ENCODE data around the gene TWF2.
A peak's percentile ranks its signal among the peaks of the same experiment; 100 is the strongest.

The TWF2 gene

DNA sequence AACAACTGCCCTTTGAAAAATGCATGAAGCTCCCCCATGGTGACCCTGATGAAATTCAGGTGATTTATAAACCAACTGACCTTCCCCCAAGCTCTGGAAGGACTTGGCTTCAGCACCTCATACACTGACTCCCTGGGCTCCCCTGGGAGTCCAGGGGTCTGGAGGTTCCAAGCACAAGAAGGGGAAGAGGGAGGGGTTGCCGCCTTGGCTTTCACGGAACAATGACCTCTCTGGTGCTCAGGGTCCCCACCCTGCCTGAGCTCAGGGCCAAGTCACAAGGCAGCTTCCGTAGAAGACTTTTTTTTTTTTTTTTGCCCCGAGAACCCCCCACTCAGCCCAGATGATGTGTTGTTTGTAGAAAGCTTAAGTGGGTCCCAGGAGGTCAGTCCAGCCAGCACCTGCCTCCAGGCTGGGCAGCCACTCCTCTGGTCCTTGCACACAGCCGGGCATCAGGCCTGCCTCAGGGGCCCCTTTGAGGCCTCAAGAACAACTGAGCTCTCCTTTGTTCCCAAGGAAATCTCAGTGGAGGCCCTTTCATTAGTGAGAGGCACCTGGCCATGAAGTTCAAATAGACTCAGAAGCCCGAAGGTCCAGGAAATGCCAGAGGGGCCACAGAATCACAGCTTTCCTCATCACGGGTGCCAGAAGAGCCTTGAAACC is 55.0 kb downstream of the TWF2 start:
- H3K27me3 ChIP-seq (ENCODE audit: insufficient read depth, poor library complexity, severe bottlenecking) = no peaks in the 10 kb centered on the region
- no peak overlapping the region for H3K4me3 ChIP-seq (replicated peaks; ENCODE audit: insufficient read depth, low read length)
- no peak for DNase-seq (ENCODE audit: low read depth in 1 of 2, low spot score in 1 of 2)
- TF ChIP-seq POLR2AphosphoS5 (IDR thresholded peaks at IDR 0.05; ENCODE audit: low read depth) = no peak
- TF ChIP-seq, protein P1, sequence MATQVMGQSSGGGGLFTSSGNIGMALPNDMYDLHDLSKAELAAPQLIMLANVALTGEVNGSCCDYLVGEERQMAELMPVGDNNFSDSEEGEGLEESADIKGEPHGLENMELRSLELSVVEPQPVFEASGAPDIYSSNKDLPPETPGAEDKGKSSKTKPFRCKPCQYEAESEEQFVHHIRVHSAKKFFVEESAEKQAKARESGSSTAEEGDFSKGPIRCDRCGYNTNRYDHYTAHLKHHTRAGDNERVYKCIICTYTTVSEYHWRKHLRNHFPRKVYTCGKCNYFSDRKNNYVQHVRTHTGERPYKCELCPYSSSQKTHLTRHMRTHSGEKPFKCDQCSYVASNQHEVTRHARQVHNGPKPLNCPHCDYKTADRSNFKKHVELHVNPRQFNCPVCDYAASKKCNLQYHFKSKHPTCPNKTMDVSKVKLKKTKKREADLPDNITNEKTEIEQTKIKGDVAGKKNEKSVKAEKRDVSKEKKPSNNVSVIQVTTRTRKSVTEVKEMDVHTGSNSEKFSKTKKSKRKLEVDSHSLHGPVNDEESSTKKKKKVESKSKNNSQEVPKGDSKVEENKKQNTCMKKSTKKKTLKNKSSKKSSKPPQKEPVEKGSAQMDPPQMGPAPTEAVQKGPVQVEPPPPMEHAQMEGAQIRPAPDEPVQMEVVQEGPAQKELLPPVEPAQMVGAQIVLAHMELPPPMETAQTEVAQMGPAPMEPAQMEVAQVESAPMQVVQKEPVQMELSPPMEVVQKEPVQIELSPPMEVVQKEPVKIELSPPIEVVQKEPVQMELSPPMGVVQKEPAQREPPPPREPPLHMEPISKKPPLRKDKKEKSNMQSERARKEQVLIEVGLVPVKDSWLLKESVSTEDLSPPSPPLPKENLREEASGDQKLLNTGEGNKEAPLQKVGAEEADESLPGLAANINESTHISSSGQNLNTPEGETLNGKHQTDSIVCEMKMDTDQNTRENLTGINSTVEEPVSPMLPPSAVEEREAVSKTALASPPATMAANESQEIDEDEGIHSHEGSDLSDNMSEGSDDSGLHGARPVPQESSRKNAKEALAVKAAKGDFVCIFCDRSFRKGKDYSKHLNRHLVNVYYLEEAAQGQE (IDR thresholded peaks at IDR 0.05; ENCODE audit: insufficient replicate concordance, low read depth) = no peak
- TF ChIP-seq, protein P2, sequence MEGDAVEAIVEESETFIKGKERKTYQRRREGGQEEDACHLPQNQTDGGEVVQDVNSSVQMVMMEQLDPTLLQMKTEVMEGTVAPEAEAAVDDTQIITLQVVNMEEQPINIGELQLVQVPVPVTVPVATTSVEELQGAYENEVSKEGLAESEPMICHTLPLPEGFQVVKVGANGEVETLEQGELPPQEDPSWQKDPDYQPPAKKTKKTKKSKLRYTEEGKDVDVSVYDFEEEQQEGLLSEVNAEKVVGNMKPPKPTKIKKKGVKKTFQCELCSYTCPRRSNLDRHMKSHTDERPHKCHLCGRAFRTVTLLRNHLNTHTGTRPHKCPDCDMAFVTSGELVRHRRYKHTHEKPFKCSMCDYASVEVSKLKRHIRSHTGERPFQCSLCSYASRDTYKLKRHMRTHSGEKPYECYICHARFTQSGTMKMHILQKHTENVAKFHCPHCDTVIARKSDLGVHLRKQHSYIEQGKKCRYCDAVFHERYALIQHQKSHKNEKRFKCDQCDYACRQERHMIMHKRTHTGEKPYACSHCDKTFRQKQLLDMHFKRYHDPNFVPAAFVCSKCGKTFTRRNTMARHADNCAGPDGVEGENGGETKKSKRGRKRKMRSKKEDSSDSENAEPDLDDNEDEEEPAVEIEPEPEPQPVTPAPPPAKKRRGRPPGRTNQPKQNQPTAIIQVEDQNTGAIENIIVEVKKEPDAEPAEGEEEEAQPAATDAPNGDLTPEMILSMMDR (IDR thresholded peaks at IDR 0.05; ENCODE audit: insufficient read depth, low read length) = no peak
- no peak for TF ChIP-seq GABPA (IDR thresholded peaks at IDR 0.05; ENCODE audit: low read depth)
- TF ChIP-seq SPI1 (IDR thresholded peaks at IDR 0.05; ENCODE audit: borderline replicate concordance, low read depth) = no peak
- peak overlapping the region; percentile 95 for H3K27ac ChIP-seq (replicated peaks)

DNA sequence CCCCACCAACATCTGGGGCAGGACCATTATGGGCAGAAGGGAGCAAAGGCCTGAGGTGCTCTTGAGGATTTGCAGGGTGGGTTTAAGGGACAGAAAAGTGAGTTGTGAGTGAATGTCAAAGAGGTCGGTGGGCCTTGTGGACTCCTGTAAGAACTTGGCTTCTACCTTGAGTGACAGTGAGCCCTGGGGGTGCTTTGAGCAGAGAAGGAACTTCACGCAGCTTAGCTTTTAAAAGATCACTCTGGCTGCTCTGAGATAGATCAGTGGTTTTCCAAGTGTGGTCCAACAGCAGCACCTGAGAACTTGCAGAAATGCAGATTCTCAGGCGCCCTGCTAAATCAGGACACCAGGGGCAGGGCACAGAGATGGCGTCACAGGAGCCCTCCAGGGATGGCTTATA is 56.3 kb downstream of the TWF2 start:
- Histone ChIP-seq H3K27ac (replicated peaks) (no peak overlapping the region), H3K27me3 (ENCODE audit: insufficient read depth, poor library complexity, severe bottlenecking) (no peaks in the 10 kb centered on the region), H3K4me3 (replicated peaks; ENCODE audit: insufficient read depth, low read length) (no peak overlapping the region)
- no peak for DNase-seq (ENCODE audit: low read depth in 1 of 2, low spot score in 1 of 2)
- TF ChIP-seq POLR2AphosphoS5 (IDR thresholded peaks at IDR 0.05; ENCODE audit: low read depth) = no peak
- TF ChIP-seq, protein P1 (IDR thresholded peaks at IDR 0.05; ENCODE audit: insufficient replicate concordance, low read depth) = no peak
- TF ChIP-seq, protein P2 (IDR thresholded peaks at IDR 0.05; ENCODE audit: insufficient read depth, low read length) = no peak
- TF ChIP-seq GABPA (IDR thresholded peaks at IDR 0.05; ENCODE audit: low read depth) = no peak
- TF ChIP-seq SPI1 (IDR thresholded peaks at IDR 0.05; ENCODE audit: borderline replicate concordance, low read depth) = no peak

DNA sequence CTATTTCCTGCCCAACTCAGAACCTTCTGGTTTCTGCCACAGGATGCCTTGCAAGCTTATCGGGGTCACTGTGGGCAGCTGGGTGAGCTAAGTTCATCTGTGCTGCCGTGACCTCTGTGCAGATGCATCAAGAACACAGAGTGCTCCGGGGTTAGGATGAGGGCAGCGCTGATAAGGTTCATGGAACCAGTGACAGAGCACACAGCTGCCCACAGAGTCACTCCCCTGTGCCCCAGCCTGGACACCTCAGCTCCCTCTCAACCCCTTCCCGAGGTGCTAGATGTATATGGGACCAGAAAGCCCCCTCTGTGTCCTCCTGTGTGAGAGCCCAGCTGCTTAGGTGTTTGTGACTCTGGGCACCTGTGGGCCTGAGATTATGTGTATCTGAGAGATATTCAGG is 56.8 kb downstream of the TWF2 start:
- H3K27me3 ChIP-seq (ENCODE audit: insufficient read depth, poor library complexity, severe bottlenecking) = no peaks in the 10 kb centered on the region
- H3K27ac ChIP-seq (replicated peaks) = no peak overlapping the region
- TF ChIP-seq, protein P2 (IDR thresholded peaks at IDR 0.05; ENCODE audit: insufficient read depth, low read length) = no peak
- TF ChIP-seq, protein P1 (IDR thresholded peaks at IDR 0.05; ENCODE audit: insufficient replicate concordance, low read depth) = no peak
- TF ChIP-seq SPI1 (IDR thresholded peaks at IDR 0.05; ENCODE audit: borderline replicate concordance, low read depth) = no peak
- DNase-seq (ENCODE audit: low read depth in 1 of 2, low spot score in 1 of 2) = no peak
- no peak overlapping the region for H3K4me3 ChIP-seq (replicated peaks; ENCODE audit: insufficient read depth, low read length)
